Tibial nerve (tissue), 4 donors: Measurements from ENCODE around the gene SYT15B.
"Not testable (repeated sequence)": the region's sequence is repeated elsewhere in the genome, so short reads cannot be mapped to it uniquely, and the experiment has no call there.

ENCODE experiments used
- CTCF ChIP-seq, 5 experiments: fragments of 200-600 bp in 3 of 5; fragments of 450-650 bp in 2 of 5; sonication (generic) in 3 of 5; IDR thresholded peaks; one replicate each; pipeline ENCODE4 v1.5.1; 2016 to 2019; ENCODE audit warnings: antibody characterized with exemption in 5 of 5, mild to moderate bottlenecking in 3 of 5, moderate library complexity in 2 of 5
- EP300 ChIP-seq, 2 donors: sonication (generic); formaldehyde crosslinking; IDR thresholded peaks; one replicate each; pipeline ENCODE4 v1.6.1; 2017; ENCODE audit warnings: antibody characterized with exemption in 2 of 2, mild to moderate bottlenecking in 1 of 2

GRCh38 chr10:47767236-47767635 lies 3.8 kb upstream of the SYT15B start:
- TF ChIP-seq CTCF, EP300 (IDR thresholded peaks at IDR 0.05): not testable (repeated sequence)
